ENCODE measurements around the gene CHRNA4.

DNA sequence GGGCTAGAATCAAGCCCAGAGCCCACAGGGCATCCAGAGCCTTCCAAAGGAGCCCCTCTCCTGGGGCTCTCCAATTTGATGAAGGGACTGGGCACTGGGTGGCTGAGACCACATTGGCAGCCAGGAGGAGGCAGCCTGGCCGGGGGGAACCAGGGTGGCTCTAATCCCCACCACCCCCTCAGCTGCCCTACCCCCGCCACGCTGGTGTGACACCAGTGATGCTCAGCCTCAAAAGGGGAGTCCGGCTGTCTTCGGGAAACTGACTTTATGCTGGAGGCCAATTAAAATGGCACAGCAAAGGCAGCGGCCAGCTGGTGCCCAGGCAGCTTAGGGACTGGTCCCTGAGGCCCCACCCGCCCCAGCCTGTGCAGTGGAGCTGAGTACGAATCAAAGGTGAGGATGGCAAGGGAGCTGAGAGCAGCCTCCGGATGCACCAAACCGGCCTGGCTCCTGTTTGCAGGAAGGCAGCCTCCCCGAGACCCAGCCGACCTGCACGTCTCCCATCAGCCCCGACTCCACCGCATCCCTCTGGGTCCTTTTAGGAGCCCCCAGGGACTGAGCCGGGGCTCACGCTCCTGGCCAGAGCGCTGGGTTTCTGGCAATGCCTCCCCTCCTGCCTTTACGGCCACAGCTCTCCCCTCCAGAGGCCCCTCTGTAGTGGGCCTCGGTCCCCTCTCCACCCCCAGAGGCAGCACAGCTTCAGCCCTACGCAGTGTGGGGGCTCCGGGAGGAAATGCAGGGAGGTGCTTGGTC lies 28.5 kb downstream of the CHRNA4 start:
- TF ChIP-seq POLR2AphosphoS5 (IDR thresholded peaks at IDR 0.05; ENCODE audit: low read depth, low read length) (no peak), TAF1 (IDR thresholded peaks at IDR 0.05; ENCODE audit: borderline replicate concordance, insufficient read depth, low read length) (no peak), SIN3A (IDR thresholded peaks at IDR 0.05; ENCODE audit: borderline replicate concordance, insufficient read depth, low read length) (no peak)
- TF ChIP-seq, protein P1, sequence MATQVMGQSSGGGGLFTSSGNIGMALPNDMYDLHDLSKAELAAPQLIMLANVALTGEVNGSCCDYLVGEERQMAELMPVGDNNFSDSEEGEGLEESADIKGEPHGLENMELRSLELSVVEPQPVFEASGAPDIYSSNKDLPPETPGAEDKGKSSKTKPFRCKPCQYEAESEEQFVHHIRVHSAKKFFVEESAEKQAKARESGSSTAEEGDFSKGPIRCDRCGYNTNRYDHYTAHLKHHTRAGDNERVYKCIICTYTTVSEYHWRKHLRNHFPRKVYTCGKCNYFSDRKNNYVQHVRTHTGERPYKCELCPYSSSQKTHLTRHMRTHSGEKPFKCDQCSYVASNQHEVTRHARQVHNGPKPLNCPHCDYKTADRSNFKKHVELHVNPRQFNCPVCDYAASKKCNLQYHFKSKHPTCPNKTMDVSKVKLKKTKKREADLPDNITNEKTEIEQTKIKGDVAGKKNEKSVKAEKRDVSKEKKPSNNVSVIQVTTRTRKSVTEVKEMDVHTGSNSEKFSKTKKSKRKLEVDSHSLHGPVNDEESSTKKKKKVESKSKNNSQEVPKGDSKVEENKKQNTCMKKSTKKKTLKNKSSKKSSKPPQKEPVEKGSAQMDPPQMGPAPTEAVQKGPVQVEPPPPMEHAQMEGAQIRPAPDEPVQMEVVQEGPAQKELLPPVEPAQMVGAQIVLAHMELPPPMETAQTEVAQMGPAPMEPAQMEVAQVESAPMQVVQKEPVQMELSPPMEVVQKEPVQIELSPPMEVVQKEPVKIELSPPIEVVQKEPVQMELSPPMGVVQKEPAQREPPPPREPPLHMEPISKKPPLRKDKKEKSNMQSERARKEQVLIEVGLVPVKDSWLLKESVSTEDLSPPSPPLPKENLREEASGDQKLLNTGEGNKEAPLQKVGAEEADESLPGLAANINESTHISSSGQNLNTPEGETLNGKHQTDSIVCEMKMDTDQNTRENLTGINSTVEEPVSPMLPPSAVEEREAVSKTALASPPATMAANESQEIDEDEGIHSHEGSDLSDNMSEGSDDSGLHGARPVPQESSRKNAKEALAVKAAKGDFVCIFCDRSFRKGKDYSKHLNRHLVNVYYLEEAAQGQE (IDR thresholded peaks at IDR 0.05; ENCODE audit: insufficient read depth in 1 of 2, low read depth in 2 of 2, low read length in 2 of 2), result no peak

All from PFSK-1 (cell line).